ENCODE results near the gene LPIN1.

- TF ChIP-seq POLR2A (IDR thresholded peaks at IDR 0.05) (no peak), POLR2AphosphoS5 (IDR thresholded peaks at IDR 0.05) (no peak)
- TF ChIP-seq, protein P1, sequence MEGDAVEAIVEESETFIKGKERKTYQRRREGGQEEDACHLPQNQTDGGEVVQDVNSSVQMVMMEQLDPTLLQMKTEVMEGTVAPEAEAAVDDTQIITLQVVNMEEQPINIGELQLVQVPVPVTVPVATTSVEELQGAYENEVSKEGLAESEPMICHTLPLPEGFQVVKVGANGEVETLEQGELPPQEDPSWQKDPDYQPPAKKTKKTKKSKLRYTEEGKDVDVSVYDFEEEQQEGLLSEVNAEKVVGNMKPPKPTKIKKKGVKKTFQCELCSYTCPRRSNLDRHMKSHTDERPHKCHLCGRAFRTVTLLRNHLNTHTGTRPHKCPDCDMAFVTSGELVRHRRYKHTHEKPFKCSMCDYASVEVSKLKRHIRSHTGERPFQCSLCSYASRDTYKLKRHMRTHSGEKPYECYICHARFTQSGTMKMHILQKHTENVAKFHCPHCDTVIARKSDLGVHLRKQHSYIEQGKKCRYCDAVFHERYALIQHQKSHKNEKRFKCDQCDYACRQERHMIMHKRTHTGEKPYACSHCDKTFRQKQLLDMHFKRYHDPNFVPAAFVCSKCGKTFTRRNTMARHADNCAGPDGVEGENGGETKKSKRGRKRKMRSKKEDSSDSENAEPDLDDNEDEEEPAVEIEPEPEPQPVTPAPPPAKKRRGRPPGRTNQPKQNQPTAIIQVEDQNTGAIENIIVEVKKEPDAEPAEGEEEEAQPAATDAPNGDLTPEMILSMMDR (IDR thresholded peaks at IDR 0.05) = no peak
Measured at GRCh38 chr2:11813951-11814350, 67.5 kb downstream of the LPIN1 start.

All from breast epithelium (tissue), 3 donors.